HepG2 (cell line): ENCODE measurements around the gene SYNJ2. TPM values are rescaled to one million over a fixed set of nuclear protein-coding genes. Genes with fewer than 3 reads are reported as not detected.

Experiments
- CEBPB ChIP-seq: IDR thresholded peaks from 2 replicates; pipeline ENCODE4 v1.6.1; 2011; ENCODE audit warnings: low read depth, low read length, improper control_type of control experiment, borderline replicate concordance
- CEBPG ChIP-seq: IDR thresholded peaks from 2 replicates; pipeline ENCODE4 v1.6.1; 2016
- E2F1 ChIP-seq: sonication (generic); formaldehyde crosslinking; IDR thresholded peaks from 2 replicates; pipeline ENCODE4 v1.5.0; 2020; ENCODE audit warnings: missing genetic modification reagents
- EP300 ChIP-seq, 3 experiments: sonication (generic) in 1 of 3; formaldehyde crosslinking in 1 of 3; IDR thresholded peaks; 2 replicates each; pipeline versions ENCODE4 v1.5.1 to v1.6.1; 2011 to 2020; ENCODE audit warnings: low read depth in 2 of 3, low read length in 2 of 3, borderline replicate concordance in 1 of 3, improper control_type of control experiment in 1 of 3, mild to moderate bottlenecking in 1 of 3, missing genetic modification reagents in 1 of 3, moderate library complexity in 1 of 3
- HNRNPUL1 ChIP-seq: fragments of 200-400 bp; formaldehyde crosslinking; IDR thresholded peaks from 2 replicates; pipeline ENCODE4 v1.6.1; 2017; ENCODE audit warnings: low read depth, mild to moderate bottlenecking, low read length, moderate library complexity
- JDP2 ChIP-seq: sonication (generic); formaldehyde crosslinking; IDR thresholded peaks from 2 replicates; pipeline ENCODE4 v1.8.1; 2022; ENCODE audit warnings: missing genetic modification reagents, borderline replicate concordance
- JUN ChIP-seq: sonication (generic); formaldehyde crosslinking; IDR thresholded peaks from 2 replicates; pipeline ENCODE4 v1.4.0; 2020; ENCODE audit warnings: mild to moderate bottlenecking, missing genetic modification reagents
- KAT2B ChIP-seq: fragments of 150-350 bp; IDR thresholded peaks from 2 replicates; pipeline ENCODE4 v1.6.1; 2014; ENCODE audit warnings: low read depth, low read length, borderline replicate concordance
- LCORL ChIP-seq, 2 experiments: fragments of 450-650 bp in 1 of 2; sonication (generic) in 1 of 2; formaldehyde crosslinking in 1 of 2; IDR thresholded peaks; 2 replicates each; pipeline versions ENCODE4 v1.5.0 to v1.6.1; 2017 to 2020; ENCODE audit warnings: antibody characterized with exemption in 1 of 2, missing genetic modification reagents in 1 of 2
- PHF20 ChIP-seq: sonication (generic); formaldehyde crosslinking; IDR thresholded peaks from 2 replicates; pipeline ENCODE4 v1.5.0; 2020; ENCODE audit warnings: mild to moderate bottlenecking, missing genetic modification reagents
- POGZ ChIP-seq: sonication (generic); formaldehyde crosslinking; IDR thresholded peaks from 2 replicates; pipeline ENCODE4 v1.4.0; 2020; ENCODE audit warnings: mild to moderate bottlenecking, missing genetic modification reagents
- SRF ChIP-seq: IDR thresholded peaks from 2 replicates; pipeline ENCODE4 v1.6.1; 2011; ENCODE audit warnings: mild to moderate bottlenecking, low read depth, low read length, moderate library complexity
- SSRP1 ChIP-seq: IDR thresholded peaks from 2 replicates; pipeline ENCODE4 v1.6.1; 2016; ENCODE audit warnings: control low read depth
- SUZ12 ChIP-seq: fragments of 150-350 bp; IDR thresholded peaks from 2 replicates; pipeline ENCODE4 v1.6.1; 2014; ENCODE audit warnings: low read depth, low read length
- TBL1XR1 ChIP-seq: fragments of 150-350 bp; IDR thresholded peaks from 2 replicates; pipeline ENCODE4 v1.6.1; 2014; ENCODE audit warnings: borderline replicate concordance, low read length; ENCODE audit not compliant: partially characterized antibody
- ZFAT ChIP-seq: sonication (generic); formaldehyde crosslinking; conservative IDR thresholded peaks from 2 replicates; pipeline ENCODE4 v1.8.1; 2023; ENCODE audit warnings: missing genetic modification reagents, inconsistent platforms
- ZFP36L1 ChIP-seq: sonication (generic); formaldehyde crosslinking; IDR thresholded peaks from 2 replicates; pipeline ENCODE4 v1.8.0; 2022; ENCODE audit warnings: mild to moderate bottlenecking, missing genetic modification reagents, moderate library complexity
- ZNF235 ChIP-seq: sonication (generic); formaldehyde crosslinking; IDR thresholded peaks from 2 replicates; pipeline ENCODE4 v1.8.1; 2023; ENCODE audit warnings: mild to moderate bottlenecking, missing genetic modification reagents, borderline replicate concordance
- ZNF432 ChIP-seq: sonication (generic); formaldehyde crosslinking; IDR thresholded peaks from 2 replicates; pipeline ENCODE4 v1.5.0; 2020; ENCODE audit warnings: missing genetic modification reagents, mild to moderate bottlenecking, borderline replicate concordance
- ZNF460 ChIP-seq: sonication (generic); formaldehyde crosslinking; IDR thresholded peaks from 2 replicates; pipeline ENCODE4 v1.5.1; 2020; ENCODE audit warnings: missing genetic modification reagents, mild to moderate bottlenecking, borderline replicate concordance
- ZNF567 ChIP-seq: sonication (generic); formaldehyde crosslinking; IDR thresholded peaks from 2 replicates; pipeline ENCODE4 v1.8.1; 2023; ENCODE audit warnings: mild to moderate bottlenecking, missing genetic modification reagents, borderline replicate concordance
- ZNF644 ChIP-seq: IDR thresholded peaks from 2 replicates; pipeline ENCODE4 v1.6.1; 2016; ENCODE audit warnings: low read depth
- ZNF678 ChIP-seq: sonication (generic); formaldehyde crosslinking; IDR thresholded peaks from 2 replicates; pipeline ENCODE4 v1.4.0; 2020; ENCODE audit warnings: mild to moderate bottlenecking, missing genetic modification reagents
- ZNF776 ChIP-seq: sonication (generic); formaldehyde crosslinking; IDR thresholded peaks from 2 replicates; pipeline ENCODE4 v1.4.0; 2020; ENCODE audit warnings: mild to moderate bottlenecking, missing genetic modification reagents
- ZSCAN9 ChIP-seq: IDR thresholded peaks from 2 replicates; pipeline ENCODE4 v1.6.1; 2016; ENCODE audit warnings: borderline replicate concordance
- polyA plus RNA-seq, 8 experiments: library from polyadenylated mRNA; depleted of rRNA in 3 of 8; stranded (reverse) in 7 of 8; unstranded in 1 of 8; fragments of >200 nt; fragmentation: Illumina TruSeq in 4 of 8; extraction: Trizol in 4 of 8; gene quantifications; 2 replicates each; pipeline versions ENCODE4 v1.2.1 to v1.2.3, GENCODE V29; 2011 to 2016; ENCODE audit warnings: low read depth in 4 of 8, missing spikeins in 1 of 8, mixed read lengths in 1 of 8; ENCODE audit not compliant: insufficient read depth in 1 of 8
- total RNA-seq, 5 experiments: library from RNA; depleted of rRNA; stranded (reverse); fragments of >200 nt; fragmentation: Illumina TruSeq; extraction: Trizol; gene quantifications; 2 replicates each; pipeline ENCODE4 v1.2.3, GENCODE V29; 2016; ENCODE audit warnings: low read depth in 1 of 5
- TF ChIP-seq, protein P1 (sequence below): sonication (generic); formaldehyde crosslinking; IDR thresholded peaks from 2 replicates; pipeline ENCODE4 v1.5.1; 2020; ENCODE audit warnings: missing genetic modification reagents, mild to moderate bottlenecking, borderline replicate concordance
- TF ChIP-seq, protein P2 (sequence below): sonication (generic); formaldehyde crosslinking; conservative IDR thresholded peaks from 2 replicates; pipeline ENCODE4 v1.4.0; 2020; ENCODE audit warnings: missing genetic modification reagents

The SYNJ2 gene
- total and polyA plus RNA-seq, 2 of the 13 experiments (the other 11 are each of a cell fraction or from before 2014, with no cell fraction given), result 39.1 to 57.6 TPM

GRCh38 chr6:158013904-158014504 is 32.3 kb downstream of the SYNJ2 start (continued):
- TF ChIP-seq POGZ (no peak), TBL1XR1 (no peak), HNRNPUL1 (no peak), ZFAT (CRISPR knock-in tag) (no peak), KAT2B (0 out of 2 replicates have a peak, but pooled peaks have one; percentile 19), CEBPB (peak; percentile 58; the same call in 1 of the 2 replicates), ZSCAN9 (CRISPR knock-in tag) (peak; percentile 60; the same call in 1 of the 2 replicates), JUN (CRISPR knock-in tag) (no peak), EP300 (IDR thresholded peaks at IDR 0.05; ENCODE audit: low read depth in 2 of 2, low read length in 2 of 2) (peak in 1 of 2 experiments; percentile 61; a peak in 2 of 4 replicates), EP300 (CRISPR knock-in tag; IDR thresholded peaks at IDR 0.05; ENCODE audit: borderline replicate concordance) (no peak), ZNF776 (CRISPR knock-in tag) (no peak), ZNF432 (CRISPR knock-in tag) (no peak), LCORL (IDR thresholded peaks at IDR 0.05) (no peak), LCORL (CRISPR knock-in tag; IDR thresholded peaks at IDR 0.05) (no peak), SRF (no peak), ZNF567 (no peak), CEBPG (CRISPR knock-in tag) (peak; percentile 71), E2F1 (no peak), ZNF678 (CRISPR knock-in tag) (no peak), ZNF644 (CRISPR knock-in tag) (no peak), JDP2 (CRISPR knock-in tag) (no peak), SSRP1 (peak; percentile 77; the same call in 1 of the 2 replicates), ZFP36L1 (CRISPR knock-in tag) (no peak), ZNF235 (CRISPR knock-in tag) (no peak), ZNF460 (CRISPR knock-in tag) (no peak), PHF20 (no peak), SUZ12 (no peak)
- TF ChIP-seq, protein P1, sequence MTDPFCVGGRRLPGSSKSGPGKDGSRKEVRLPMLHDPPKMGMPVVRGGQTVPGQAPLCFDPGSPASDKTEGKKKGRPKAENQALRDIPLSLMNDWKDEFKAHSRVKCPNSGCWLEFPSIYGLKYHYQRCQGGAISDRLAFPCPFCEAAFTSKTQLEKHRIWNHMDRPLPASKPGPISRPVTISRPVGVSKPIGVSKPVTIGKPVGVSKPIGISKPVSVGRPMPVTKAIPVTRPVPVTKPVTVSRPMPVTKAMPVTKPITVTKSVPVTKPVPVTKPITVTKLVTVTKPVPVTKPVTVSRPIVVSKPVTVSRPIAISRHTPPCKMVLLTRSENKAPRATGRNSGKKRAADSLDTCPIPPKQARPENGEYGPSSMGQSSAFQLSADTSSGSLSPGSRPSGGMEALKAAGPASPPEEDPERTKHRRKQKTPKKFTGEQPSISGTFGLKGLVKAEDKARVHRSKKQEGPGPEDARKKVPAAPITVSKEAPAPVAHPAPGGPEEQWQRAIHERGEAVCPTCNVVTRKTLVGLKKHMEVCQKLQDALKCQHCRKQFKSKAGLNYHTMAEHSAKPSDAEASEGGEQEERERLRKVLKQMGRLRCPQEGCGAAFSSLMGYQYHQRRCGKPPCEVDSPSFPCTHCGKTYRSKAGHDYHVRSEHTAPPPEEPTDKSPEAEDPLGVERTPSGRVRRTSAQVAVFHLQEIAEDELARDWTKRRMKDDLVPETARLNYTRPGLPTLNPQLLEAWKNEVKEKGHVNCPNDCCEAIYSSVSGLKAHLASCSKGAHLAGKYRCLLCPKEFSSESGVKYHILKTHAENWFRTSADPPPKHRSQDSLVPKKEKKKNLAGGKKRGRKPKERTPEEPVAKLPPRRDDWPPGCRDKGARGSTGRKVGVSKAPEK, result 0 out of 2 replicates have a peak, but pooled peaks have one; percentile 86
- TF ChIP-seq, protein P2, sequence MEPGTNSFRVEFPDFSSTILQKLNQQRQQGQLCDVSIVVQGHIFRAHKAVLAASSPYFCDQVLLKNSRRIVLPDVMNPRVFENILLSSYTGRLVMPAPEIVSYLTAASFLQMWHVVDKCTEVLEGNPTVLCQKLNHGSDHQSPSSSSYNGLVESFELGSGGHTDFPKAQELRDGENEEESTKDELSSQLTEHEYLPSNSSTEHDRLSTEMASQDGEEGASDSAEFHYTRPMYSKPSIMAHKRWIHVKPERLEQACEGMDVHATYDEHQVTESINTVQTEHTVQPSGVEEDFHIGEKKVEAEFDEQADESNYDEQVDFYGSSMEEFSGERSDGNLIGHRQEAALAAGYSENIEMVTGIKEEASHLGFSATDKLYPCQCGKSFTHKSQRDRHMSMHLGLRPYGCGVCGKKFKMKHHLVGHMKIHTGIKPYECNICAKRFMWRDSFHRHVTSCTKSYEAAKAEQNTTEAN (CRISPR knock-in tag), result no peak
